ENCODE data around the gene RAB31.

The RAB31 gene

GRCh38 chr18:9750112-9750511 is 42.0 kb downstream of the RAB31 start:
- no peak for DNase-seq (ENCODE audit: extremely low read depth, low read depth)
- no peak for TF ChIP-seq CTCF (IDR thresholded peaks at IDR 0.05; ENCODE audit: low read depth, low read length)

GRCh38 chr18:9750606-9751304 is 42.7 kb downstream of the RAB31 start:
- DNase-seq (ENCODE audit: extremely low read depth, low read depth): no peak
- TF ChIP-seq CTCF (IDR thresholded peaks at IDR 0.05; ENCODE audit: low read depth, low read length): no peak

DNA sequence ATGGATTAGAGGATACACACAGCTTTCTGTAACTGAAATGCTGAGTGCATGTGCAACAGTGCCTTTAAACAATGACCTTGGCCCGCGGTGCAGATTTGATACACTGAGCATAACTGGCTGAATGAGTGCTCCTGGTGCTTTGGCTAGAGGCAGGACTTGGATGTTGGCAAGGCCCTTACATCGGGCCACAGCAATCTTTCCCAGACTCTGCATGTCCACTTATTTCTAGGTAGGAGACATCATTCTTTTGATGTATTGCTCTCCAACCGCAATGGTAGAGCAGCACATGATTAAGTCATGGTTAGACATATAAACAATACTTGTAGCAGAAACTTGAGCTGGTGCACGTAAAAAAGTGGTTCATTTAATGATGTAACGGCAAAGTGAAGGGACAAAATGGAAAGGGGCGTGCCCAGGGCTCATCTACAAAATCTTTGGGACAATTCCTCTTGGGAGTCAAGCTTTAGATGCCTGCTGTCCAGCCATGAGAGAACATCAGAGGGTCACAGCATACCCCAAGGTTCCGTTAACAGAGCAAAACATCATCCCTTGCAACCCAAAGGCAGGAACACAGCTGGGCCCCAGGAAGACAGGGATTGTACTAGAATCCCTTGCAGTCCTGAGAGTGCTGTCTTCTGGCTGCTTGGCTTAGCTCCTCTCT is 43.4 kb downstream of the RAB31 start:
- DNase-seq (ENCODE audit: extremely low read depth, low read depth): no peak
- no peak for TF ChIP-seq CTCF (IDR thresholded peaks at IDR 0.05; ENCODE audit: low read depth, low read length)

DNA sequence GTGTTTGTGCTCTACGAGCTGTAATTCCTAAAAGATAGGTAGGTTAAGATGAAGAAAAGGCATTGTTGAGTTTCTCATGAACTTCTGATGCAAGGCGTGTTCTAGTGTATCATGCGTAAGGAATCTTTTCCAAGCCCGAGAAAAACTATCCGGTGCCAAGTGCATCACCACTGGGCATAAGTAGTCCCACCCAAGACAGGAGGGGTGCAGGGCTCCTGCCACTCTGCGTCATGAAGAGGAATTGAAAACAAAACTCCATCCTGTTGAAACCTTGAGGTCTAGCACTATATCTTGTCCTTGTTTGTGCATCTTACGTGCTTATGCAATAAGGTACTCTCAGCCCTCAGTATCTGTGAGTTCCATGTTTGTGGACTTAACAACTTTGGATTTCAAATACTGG is 45.7 kb downstream of the RAB31 start:
- no peak for DNase-seq (ENCODE audit: extremely low read depth, low read depth)
- TF ChIP-seq CTCF (IDR thresholded peaks at IDR 0.05; ENCODE audit: low read depth, low read length): no peak

- no peak for DNase-seq (ENCODE audit: extremely low read depth, low read depth)
- TF ChIP-seq CTCF (IDR thresholded peaks at IDR 0.05; ENCODE audit: low read depth, low read length): no peak
Observed at GRCh38 chr18:9755110-9755509, 47.0 kb downstream of the RAB31 start.

DNA sequence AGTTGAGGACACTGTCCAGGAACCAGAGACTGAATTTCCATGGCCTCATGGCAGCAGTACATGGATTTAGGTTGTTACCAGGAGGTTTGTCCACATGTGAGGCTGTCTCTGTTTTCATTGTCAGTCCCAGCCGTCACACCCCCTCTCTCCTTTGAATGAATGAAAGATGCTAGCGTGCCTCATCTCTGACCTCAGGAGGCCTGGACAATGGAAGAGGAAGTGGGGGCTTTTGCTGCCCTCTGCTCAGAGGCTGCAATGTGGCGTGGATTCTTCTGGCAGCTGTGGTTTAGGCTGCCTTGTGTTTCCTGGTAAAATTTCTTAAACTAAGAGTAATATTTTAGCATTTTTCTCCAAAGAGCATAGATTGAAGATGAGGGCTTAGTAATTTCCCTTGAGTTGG is 47.5 kb downstream of the RAB31 start:
- no peak for TF ChIP-seq CTCF (IDR thresholded peaks at IDR 0.05; ENCODE audit: low read depth, low read length)
- DNase-seq (ENCODE audit: extremely low read depth, low read depth): no peak

DNA sequence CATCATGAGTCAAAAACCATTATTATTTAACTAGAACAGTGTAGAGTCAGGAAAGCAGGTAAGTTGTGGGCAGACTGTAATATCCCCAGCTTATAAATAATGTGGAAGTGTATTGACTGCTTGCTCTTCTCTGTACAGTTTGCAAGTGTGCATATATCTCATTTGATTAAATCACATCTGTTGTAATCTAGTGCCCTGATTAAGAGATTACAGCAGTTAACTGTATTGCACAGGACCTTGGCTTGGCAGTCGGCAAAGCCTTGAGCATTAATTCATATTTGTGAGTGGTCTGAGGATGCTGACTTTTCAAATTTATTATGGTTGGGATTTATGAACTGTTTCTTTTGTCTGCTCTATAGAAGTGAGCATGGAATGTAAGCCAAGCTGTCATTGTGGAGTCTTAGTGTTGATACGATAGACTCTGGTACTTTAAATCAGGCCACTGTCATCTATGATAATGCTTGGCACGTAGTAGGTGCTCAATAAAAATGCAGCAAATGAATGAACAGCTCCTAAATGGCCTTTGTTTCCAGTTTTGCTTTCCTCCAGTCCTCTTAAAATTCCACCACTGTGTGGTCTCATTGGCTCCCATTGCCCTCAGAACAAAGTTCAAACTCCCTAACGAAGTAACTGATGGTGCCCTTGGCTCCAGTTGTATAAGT is 48.3 kb downstream of the RAB31 start:
- no peak for DNase-seq (ENCODE audit: extremely low read depth, low read depth)
- TF ChIP-seq CTCF (IDR thresholded peaks at IDR 0.05; ENCODE audit: low read depth, low read length): no peak

Measured in AG09319 (cell line).